GM21529 (cell line): ENCODE data around the gene SCGB1D1.
"Not testable (repeated sequence)": the region's sequence is repeated elsewhere in the genome, so short reads cannot be mapped to it uniquely, and the experiment has no call there.

ENCODE experiments used
- ATAC-seq: cut with Tn5 transposase; IDR thresholded peaks from one replicate; pipeline ENCODE4 v1.9.1; 2021; ENCODE audit not compliant: unreplicated experiment

Gene SCGB1D1

DNA sequence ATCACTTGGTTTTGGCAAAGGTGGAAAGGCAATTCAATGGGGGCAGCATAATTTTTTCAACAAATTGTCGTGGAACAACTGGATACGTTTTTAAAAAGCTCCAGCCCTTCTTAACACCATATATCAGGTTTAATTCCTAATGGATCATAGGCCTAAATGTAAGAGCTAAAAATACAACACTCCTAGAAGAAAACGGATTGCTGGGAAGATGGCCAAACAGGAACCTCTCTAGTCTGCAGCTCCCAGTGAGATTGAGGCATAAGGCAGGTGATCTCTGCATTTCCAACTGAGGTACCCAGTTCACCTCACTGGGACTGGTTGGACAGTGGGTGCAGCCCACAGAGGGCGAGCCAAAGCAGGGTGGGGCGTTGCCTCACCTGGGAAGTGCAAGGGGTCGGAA, 32.4 kb upstream of the SCGB1D1 start:
- no peak for ATAC-seq

DNA sequence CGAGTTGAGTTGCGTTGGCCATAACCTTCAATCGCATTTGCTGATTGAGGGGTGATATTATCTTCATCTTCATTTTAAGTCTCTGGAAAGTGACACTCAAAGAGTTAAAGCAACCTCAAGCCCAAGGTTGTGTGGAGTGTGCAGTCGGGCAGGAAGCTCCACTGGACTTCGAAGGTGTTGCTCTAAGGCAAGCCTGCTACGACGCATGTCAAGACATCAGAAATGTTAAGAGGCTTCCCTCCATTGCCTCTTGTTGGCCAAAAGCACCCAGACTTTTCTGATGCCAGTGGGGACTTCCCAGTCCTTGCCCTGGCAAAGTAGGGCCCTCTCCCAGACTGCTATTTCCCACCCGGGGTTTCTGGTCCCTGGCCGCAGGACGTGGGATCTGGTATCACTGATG, 23.6 kb upstream of the SCGB1D1 start:
- ATAC-seq = no peak

DNA sequence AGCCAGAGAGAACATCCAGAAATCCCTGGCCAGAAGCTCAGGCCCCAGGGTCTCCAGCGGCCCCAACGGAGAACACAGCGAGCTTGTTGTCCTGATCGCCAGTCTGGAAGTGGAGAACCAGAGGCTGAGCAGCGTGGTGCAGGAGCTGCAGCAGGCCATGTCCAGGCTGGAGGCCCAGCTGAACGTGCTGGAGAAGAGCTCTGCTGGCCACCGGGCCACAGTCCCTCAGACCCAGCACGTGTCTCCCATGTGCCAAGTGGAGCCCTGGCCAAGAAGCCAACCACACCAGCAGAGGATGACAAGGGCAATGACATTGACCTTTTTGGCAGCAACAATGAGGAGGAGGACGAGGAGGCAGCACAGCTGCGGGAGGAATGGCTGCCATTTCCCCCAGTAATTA, 20.6 kb upstream of the SCGB1D1 start:
- no peak for ATAC-seq

DNA sequence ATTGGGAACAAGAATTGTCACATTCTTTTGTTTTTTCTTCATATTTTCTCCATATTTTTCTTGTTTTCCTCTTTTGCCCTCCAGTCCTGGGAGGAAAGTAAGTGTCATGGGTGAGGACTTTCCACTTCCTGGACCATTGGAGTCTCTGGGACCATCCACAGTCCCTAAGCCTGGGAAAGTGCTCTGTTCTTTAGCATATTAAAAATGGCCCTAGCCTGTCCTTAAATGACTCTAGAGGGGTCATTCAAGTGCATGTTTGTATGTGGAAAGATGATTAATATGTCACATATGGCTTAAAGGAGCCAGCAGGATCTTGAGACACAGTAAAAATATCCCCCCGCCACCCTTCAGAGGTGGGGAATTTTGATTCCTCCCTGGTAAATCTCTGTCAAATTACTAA, 20.1 kb upstream of the SCGB1D1 start:
- no peak for ATAC-seq

DNA sequence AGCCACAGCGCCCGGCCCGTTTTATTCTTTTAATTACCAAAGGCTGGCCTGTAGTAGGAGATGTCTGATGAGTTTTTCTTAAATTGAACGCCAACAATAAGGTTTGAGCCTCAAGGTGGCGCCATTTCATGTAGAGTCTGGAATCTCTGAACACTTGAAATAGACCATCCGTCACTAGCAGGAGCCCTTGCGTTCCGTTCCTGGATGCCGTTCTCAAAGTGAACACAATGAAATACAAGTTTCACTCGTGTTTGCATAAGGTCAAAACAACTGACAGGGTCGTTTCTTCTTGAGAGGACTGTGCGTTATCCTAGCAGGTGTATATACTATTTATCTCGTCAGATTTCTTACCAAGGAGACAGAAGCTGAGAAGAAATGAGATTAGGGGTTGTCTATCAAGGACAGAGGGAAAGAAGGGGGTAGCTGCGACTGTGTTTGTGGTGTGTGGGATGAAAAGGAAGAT, 18.7 kb upstream of the SCGB1D1 start:
- ATAC-seq = no peak

DNA sequence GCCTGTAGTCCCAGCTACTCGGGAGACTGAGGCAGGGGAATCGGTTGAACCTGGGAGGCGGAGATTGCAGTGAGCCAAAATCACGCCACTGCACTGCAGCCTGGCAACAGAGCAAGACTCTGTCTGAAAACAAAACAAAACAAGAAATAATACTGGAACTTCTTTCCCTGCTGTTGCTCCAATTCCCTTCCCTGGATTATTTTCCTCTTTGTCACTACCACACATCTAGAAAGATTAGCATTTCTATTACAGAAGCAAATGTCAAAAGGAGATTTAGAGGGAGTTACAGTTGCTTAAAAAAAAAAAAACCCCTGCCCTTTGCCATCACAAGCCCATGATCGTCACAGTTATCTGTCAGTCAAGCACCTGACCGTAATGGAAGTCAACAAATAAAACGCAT, 17.7 kb upstream of the SCGB1D1 start:
- no peak for ATAC-seq

DNA sequence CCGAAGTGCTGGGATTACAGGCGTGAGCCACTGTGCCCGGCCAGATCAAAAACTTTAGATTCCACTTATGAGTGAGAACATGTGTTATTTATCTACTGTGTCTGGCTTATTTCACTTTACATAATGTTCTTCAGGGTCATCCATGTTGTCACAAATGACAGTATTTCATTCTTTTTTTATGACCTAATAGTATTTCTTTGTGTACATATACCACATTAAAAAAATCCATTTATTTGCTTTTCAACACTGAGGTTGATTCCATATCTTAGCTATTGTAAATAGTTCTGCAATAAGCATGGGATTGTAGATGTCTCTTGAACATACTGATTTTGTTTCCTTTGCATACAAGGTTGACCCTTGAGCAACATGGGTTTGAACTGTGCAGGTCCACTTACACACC, 13.2 kb upstream of the SCGB1D1 start:
- ATAC-seq = no peak

DNA sequence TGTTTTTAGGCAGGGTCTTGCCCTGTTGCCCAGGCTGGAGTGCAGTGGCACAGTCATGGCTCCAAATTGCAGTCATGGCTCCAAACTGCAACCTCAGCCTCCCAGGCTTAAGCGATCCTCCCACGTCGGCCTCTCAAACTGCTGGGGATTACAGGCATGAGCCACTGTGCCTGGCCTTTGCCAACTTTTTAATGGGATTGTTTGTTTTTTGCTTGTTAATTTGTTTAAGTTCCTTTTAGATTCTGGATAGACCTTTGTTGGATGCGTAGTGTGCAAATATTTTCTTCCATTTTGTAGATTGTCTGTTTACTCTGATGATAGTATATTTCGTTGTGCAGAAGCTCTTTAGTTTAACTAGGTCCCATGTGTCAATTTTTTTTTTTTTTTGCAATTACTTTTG, 10.0 kb upstream of the SCGB1D1 start:
- ATAC-seq = no peak

DNA sequence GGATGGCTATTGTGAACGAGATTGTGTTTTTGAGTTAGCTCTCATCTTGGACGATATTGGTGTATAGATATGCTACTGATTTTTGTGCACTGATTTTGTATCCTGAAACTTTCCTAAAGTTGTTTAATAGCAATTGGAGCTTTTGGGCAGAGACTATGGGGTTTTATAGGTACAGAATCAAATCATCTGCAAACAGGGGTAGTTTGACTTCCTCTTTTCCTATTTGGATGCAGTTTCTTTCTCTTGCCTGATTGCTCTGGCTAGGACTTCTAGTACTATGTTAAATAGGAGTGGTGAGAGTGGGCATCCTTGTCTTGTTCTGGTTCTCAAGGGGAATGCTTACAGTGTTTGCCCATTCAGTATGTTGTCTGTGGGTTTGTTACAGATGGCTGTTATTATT, 8.9 kb upstream of the SCGB1D1 start:
- no peak for ATAC-seq

DNA sequence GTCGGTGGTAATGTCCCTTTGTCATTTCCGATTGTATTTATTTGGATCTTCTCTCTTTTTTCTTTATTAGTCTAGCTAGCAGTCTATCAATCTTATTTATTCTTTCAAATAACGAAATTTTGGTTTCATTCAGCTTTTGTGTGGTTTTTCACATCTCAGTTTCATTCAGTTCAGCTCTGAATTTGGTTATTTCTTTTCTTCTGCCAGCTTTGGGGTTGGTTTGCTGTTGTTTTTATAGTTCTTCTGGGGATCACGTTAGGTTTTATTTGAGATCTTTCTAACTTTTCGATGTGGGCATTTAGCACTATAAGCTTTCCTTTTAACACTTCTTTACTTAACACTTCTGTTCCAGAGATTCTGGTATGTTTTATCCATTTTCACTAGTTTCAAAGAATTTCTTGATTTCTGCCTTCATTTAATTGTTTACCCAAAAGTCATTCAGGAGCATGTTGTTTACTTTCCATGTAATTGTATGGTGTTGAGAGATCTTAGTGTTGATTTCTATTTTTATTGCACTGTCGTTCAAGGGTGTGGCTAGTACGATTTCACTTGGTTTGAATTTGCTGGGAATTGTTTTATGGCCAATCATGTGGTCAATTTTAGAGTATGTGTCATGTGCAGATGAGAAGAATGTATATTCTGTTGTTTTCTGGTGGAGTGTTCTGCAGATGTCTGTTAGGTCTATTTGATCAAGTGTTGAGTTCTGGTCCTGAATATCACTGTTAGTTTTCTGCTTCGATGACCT, 7.7 kb upstream of the SCGB1D1 start:
- no peak for ATAC-seq

DNA sequence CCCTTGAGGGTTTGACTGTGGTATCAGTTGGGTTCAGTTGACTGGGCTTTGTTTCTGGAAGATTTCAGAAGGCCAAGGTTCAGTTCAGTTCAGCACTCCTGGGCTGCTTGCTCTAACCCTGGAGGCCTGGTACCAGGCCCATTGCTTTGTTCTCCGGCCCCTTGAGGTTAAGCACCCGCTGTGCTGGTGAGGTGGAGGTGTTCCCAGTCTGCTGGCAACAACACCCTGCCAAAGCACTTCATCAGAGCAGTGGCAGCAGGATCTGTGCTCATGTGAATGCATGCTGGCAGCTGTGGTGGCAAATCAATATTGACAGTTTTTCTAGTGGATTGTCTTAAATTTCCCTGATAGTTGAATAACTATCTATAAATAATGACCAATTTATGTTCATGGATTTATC, 3.8 kb upstream of the SCGB1D1 start:
- no peak for ATAC-seq

DNA sequence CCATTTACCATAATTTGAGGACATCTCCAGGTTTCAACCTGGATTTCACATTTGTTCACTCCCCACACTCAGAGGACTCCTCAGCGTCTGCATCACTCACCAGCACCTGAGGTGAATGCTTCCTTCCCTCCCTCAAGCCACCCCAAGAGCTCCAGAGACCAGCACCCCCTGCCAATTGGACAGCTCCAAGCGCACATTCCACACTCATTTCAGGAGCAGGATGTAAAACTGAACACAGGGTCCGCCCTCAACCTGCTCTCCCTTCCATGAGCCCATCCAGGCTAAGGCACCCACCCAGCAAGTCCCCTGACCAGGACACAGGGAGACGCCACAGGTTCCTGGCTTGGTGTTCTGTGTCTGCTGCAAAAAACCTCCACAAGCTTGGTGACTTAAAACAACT, 3.9 kb downstream of the SCGB1D1 start:
- ATAC-seq = no peak

DNA sequence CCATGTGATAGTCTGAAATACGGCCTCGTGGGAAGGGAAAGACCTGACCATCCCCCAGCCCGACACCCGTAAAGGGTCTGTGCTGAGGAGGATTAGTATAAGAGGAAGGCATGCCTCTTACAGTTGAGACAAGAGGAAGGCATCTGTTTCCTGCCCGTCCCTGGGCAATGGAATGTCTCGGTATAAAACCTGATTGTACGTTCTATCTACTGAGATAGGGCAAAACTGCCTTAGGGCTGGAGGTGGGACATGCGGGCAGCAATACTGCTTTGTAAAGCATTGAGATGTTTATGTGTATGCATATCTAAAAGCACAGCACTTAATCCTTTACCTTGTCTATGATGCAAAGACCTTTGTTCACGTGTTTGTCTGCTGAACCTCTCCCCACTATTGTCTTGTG, 5.0 kb downstream of the SCGB1D1 start:
- ATAC-seq = not testable (repeated sequence)

DNA sequence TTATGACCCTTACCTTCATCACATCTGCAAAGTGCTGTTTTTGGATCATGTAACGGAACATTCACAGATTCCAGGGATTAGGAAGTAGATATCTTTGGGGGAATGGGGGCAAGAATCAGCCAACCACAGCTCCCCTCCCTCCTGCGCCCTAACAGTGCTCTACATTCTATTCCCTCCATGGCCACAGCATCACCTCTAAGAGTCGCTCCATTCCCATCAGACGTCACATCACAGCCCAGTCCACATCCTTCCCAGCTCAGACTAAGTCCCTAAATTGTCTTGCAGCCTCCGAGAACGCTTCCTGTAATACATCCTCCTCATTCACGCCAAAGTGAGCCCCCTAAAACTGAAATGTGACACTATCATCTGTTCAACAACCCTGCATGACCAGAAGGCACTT, 5.9 kb downstream of the SCGB1D1 start:
- ATAC-seq = no peak

DNA sequence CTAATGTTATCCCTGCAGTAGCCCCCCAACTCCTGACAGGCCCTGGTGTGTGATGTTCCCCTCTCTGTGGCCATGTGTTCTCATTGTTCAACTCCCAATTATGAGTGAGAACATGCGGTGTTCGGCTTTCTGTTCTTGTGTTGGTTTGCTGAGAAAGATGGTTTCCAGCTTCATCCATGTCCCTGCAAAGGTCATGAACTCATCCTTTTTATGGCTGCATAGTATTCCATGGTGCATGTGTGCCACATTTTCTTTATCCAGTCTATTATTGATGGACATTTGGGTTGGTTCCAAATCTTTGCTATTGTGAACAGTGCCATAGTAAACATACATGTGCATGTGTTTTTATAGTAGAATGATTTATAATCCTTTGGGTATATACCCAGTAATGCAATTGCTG, 7.4 kb downstream of the SCGB1D1 start:
- not testable (repeated sequence) for ATAC-seq

DNA sequence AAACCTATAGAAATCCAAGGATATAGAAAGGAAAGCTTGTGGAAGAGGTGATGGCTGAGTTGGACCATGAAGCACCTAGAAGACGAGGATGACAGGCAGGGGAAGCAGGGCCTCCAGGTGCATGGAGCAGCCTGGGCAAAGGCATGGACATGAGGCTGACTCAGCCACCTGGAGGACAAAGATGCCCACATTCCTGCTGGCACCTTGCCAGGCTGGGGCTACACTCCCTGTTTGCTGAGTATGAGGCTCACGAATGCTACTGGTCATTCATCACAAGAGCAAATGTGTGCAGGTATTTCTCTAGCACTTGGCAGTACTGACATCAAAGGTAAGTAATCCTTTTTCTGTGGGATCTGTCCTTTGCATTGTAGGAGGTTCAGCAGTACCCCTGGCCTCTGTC, 11.4 kb downstream of the SCGB1D1 start:
- no peak for ATAC-seq

DNA sequence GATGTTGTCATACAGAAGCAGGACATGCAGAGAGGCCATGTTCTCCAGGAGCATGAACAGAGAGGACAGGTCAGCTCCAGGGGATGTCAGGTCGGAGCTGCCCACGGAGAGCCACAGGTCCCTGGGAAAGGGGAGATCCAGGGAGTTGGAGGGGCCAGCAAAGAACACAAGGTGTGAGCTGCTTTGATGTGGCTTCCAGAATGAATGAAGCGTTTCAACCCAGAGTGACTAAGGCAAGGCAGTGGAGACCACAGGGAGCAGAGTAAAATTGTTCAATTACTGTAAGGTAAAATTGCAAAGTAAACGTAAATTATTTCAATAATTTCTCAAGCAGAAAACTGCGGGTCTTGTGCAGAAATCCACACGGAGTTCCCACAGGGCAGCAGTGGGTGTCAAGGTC, 12.9 kb downstream of the SCGB1D1 start:
- no peak for ATAC-seq

DNA sequence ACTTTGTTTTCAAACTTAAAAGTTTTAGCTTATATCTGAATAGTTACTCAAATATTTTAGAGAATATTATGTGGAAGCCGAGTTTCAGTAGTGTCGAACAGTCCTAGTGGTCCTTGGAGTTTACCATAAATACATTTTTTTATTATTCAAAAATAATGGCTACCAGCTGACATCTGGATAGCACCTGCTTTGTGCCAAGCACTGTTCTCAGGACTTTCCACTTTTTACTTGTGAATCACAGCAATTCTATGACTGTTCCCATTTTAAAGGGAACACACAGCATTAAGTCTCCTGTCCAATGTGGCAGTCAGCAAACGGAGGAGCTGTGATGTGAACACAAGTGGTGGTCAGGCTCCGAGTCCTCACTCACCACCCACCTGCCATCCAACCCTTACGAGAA, 14.4 kb downstream of the SCGB1D1 start:
- no peak for ATAC-seq

DNA sequence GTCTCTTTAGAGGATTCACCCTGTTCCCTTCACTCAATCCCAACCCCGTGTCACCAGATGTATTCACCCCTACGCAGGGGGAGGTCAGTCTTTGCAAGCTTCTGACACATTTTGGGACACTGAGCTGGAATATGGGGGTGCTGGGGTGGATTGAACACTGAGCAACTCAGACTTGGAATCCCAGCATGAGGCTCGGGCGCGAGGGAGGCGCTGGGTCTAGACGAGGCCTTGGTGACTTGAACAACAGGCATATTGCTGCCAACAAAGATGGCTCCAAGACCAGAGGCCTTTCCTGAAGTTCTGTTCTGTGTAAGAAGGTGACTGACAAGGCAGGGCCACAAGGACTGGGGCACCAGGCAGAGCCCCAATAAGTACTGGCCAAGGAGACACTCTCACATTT, 15.4 kb downstream of the SCGB1D1 start:
- no peak for ATAC-seq

DNA sequence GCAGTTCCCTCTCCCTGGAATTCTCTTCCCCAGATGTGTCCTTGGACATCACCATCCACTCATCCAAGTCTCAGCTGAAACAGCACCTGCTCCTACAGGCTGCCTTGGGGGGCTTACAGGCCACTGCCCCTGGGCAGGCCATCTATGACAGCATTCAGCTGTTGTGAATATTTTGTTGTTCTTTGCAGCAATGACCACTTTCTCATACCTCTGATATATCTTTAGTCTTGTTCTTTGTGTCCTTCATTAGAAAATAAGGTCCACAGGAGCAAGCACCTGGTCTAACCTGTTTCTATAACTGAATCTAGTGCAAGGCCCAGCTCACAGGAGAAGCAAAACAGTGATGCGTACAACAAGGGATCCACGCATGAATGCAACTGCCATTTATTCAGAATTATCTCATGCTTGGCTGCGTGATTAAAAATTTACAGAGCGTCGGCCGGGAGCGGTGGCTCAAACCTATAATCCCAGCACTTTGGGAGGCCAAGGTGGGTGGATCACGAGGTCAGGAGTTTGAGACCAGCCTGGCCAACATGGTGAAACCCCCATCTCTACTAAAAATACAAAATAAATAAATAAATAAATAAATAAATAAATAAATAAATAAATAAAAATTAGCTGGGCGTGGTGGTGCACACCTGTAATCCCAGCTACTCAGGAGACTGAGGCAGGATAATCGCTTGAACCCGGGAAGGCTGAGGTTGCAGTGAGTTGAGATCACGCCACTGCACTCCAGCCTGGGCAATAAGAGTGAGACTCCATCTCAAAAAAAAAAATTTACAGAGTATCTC, 16.5 kb downstream of the SCGB1D1 start:
- ATAC-seq = not testable (repeated sequence)

DNA sequence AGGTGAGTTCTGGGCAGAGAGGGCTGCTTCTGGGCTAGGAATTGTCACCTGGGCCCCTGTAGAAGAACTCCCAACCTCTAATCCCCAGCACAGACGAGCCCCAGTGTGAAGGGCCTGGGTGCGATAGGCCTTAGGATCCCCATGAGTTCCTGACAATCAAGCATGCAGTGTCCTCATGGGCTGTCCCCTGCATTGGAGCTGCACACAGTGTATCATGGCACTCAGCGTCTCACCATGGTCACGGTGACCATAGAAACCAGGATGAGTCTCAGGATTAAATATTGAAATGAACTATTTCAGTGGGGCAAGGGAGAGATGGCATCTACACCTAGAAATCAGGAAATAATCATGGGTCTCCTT, 18.7 kb downstream of the SCGB1D1 start:
- ATAC-seq = no peak

DNA sequence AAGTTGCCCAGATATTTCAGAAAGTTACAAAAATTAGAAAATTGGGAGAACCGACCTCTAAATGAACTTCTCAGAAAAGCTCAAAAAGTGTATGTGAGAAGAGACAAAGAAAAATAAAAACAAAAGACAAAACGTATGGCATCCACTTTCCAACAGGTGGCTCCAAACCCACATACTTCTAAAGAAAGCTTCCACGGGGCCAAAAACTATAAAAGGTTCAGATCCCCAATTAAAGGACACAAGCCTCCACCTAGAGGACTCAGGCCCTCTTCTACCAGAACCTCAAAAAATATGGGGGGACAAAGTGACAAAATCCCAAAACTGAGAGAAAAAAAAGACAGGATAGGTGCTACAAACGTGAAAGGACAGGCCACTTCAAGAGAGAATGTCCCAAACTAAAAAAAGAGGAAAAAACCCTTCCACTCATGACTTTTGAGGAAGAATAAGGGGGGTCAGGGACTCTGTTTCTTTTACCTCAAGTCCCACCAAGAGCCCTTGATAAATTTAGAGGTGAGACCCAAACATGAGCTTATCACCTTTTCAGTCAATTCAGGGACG, 27.3 kb downstream of the SCGB1D1 start:
- no peak for ATAC-seq
